ENCODE results near the gene ALOX5. TPM values are rescaled to one million over a fixed set of nuclear protein-coding genes. Genes with fewer than 3 reads are reported as not detected.
"Not testable (repeated sequence)": the region's sequence is repeated elsewhere in the genome, so short reads cannot be mapped to it uniquely, and the experiment has no call there.

The ALOX5 gene
- 22.8 TPM for total RNA-seq

DNA sequence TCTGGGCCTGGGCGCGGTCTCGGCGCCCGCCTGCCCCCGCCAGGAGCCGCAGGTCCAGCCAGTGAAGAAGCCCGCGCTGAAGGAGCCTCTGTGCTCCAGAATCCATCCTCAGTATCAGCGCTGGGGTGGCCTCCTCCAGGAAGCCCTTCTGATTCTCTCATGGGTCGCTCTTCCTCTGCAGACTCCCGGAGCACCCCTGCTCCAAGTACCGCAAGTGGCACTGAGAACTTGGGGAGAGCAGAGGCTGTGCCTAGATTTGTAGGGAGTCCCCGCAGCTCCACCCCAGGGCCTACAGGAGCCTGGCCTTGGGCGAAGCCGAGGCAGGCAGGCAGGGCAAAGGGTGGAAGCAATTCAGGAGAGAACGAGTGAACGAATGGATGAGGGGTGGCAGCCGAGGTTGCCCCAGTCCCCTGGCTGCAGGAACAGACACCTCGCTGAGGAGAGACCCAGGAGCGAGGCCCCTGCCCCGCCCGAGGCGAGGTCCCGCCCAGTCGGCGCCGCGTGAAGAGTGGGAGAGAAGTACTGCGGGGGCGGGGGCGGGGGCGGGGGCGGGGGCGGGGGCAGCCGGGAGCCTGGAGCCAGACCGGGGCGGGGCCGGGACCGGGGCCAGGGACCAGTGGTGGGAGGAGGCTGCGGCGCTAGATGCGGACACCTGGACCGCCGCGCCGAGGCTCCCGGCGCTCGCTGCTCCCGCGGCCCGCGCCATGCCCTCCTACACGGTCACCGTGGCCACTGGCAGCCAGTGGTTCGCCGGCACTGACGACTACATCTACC lies at the start of gene ALOX5:
Gene ALOX5 (plus strand): TSS at position 641 of the 774 bp plus-strand sequence. CDS start 64 bp downstream, at position 705.
- intact Hi-C loops (cut with DNase I), result no loop called here
- Histone ChIP-seq H3K27me3 (no peaks in the 10 kb centered on the region), H3K36me3 (no peaks in the 10 kb centered on the region), H3K4me1 (peaks cover 19% of the 10 kb centered on the region), H3K4me3 (peak within 1 kb of the TSS; percentile 38 to 42), H3K9me3 (no peaks in the 10 kb centered on the region), H3K27ac (peak within 1 kb of the TSS; percentile 1)
- DNase-seq (ENCODE audit: extremely low spot score in 2 of 2), result no peak
- peak in 1 of 2 donors; percentile 10 for TF ChIP-seq POLR2AphosphoS5 (IDR thresholded peaks at IDR 0.05; ENCODE audit: insufficient read depth in 1 of 2, low read depth in 1 of 2)
- TF ChIP-seq, protein P1, sequence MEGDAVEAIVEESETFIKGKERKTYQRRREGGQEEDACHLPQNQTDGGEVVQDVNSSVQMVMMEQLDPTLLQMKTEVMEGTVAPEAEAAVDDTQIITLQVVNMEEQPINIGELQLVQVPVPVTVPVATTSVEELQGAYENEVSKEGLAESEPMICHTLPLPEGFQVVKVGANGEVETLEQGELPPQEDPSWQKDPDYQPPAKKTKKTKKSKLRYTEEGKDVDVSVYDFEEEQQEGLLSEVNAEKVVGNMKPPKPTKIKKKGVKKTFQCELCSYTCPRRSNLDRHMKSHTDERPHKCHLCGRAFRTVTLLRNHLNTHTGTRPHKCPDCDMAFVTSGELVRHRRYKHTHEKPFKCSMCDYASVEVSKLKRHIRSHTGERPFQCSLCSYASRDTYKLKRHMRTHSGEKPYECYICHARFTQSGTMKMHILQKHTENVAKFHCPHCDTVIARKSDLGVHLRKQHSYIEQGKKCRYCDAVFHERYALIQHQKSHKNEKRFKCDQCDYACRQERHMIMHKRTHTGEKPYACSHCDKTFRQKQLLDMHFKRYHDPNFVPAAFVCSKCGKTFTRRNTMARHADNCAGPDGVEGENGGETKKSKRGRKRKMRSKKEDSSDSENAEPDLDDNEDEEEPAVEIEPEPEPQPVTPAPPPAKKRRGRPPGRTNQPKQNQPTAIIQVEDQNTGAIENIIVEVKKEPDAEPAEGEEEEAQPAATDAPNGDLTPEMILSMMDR (IDR thresholded peaks at IDR 0.05), result no peak

DNA sequence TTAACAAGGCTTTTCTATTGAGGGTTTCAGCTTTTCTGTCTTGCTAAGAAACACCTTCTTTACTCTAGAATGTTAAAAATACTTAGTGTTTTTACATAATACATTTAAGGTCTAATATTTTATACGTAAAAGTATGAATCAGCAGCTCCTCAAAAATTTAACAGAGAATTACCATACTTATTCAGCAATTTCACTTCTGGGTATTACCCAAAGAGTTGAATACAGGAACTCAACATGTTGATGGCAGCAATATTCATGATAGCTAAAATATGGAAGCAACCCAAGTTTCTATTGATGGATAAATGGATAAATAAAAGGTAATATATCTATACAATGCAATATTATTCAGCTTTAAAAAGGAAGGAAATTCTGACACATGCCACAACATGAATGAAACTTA lies 48.9 kb upstream of the ALOX5 start:
- H3K4me3 ChIP-seq, result no peak overlapping the region
- no peaks in the 10 kb centered on the region for H3K4me1 ChIP-seq

DNA sequence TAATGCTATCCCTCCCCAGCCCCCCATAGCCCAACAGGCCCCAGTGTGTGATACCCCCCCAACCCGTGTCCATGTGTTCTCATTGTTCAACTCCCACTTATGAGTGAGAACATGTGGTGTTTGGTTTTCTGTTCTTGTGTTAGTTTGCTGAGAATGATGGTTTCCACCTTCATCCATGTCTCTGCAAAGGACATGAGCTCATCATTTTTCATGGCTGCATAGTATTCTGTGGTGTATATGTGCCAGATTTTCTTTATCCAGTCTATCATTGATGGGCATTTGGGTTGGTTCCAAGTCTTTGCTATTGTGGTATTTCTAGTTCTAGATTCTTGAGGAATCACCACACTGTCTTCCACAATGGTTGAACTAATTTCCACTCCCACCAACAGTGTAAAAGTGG lies 47.2 kb upstream of the ALOX5 start:
- intact Hi-C loops (cut with DNase I); H3K9me3 ChIP-seq; H3K36me3 ChIP-seq; H3K4me1 ChIP-seq; H3K27ac ChIP-seq; H3K27me3 ChIP-seq; DNase-seq (ENCODE audit: extremely low spot score in 2 of 2); H3K4me3 ChIP-seq: not testable (repeated sequence)

More for the DNA sequence above, 48.9 kb upstream of the ALOX5 start:
- no peak for DNase-seq (ENCODE audit: extremely low spot score in 2 of 2)
- Histone ChIP-seq H3K27me3 (no peaks in the 10 kb centered on the region), H3K27ac (no peak overlapping the region), H3K36me3 (no peaks in the 10 kb centered on the region), H3K9me3 (no peaks in the 10 kb centered on the region)
- intact Hi-C loops (cut with DNase I), result no loop called here
- TF ChIP-seq, protein P1 (IDR thresholded peaks at IDR 0.05), result no peak
- TF ChIP-seq POLR2A (IDR thresholded peaks at IDR 0.05) (no peak), POLR2AphosphoS5 (IDR thresholded peaks at IDR 0.05; ENCODE audit: insufficient read depth in 1 of 2, low read depth in 1 of 2) (no peak)

DNA sequence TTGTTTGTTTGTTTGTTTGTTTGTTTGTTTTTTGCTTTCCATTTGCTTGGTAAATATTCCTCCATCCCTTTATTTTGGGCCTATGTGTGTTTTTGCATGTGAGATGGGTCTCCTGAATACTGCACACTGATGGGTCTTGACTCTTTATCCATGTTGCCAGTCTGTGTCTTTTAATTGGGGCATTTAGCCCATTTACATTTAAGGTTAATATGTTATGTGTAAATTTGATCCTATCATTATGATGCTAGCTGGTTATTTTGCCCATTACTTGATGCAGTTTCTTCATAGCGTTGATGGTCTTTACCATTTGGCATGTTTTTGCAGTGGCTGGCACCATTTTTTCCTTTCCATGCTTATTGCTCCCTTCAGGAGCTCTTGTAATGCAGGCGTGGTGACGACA lies 42.2 kb upstream of the ALOX5 start:
- H3K4me1 ChIP-seq; H3K9me3 ChIP-seq; H3K36me3 ChIP-seq; DNase-seq (ENCODE audit: extremely low spot score in 2 of 2); H3K27me3 ChIP-seq; H3K27ac ChIP-seq; H3K4me3 ChIP-seq; intact Hi-C loops (cut with DNase I): not testable (repeated sequence)

DNA sequence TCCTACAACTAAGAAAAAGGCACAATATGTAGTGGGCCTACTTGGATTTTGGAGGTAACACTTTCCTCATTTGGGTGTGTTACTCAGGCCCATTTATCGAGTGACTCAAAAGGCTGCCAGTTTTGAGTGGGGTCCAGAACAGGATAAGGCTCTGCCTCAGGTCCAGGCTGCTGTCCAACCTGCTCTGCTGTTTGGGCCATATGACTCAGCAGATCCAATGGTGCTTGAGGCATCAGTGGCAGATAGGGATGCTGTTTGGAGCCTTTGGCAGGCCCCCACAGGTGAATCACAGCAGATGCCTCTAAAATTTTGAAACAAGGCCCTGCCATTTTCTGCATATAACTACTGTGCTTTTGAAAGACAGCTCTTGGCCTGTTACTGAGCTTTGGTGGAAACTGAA lies 34.1 kb upstream of the ALOX5 start:
- Histone ChIP-seq H3K27me3 (no peaks in the 10 kb centered on the region), H3K27ac (no peak overlapping the region), H3K4me1 (no peaks in the 10 kb centered on the region), H3K9me3 (no peaks in the 10 kb centered on the region), H3K4me3 (no peak overlapping the region), H3K36me3 (no peaks in the 10 kb centered on the region)
- TF ChIP-seq POLR2A (IDR thresholded peaks at IDR 0.05), result no peak
- TF ChIP-seq, protein P1 (IDR thresholded peaks at IDR 0.05), result no peak
- TF ChIP-seq POLR2AphosphoS5 (IDR thresholded peaks at IDR 0.05; ENCODE audit: insufficient read depth in 1 of 2, low read depth in 1 of 2), result no peak
- DNase-seq (ENCODE audit: extremely low spot score in 2 of 2), result no peak
- intact Hi-C loops (cut with DNase I), result no loop called here

DNA sequence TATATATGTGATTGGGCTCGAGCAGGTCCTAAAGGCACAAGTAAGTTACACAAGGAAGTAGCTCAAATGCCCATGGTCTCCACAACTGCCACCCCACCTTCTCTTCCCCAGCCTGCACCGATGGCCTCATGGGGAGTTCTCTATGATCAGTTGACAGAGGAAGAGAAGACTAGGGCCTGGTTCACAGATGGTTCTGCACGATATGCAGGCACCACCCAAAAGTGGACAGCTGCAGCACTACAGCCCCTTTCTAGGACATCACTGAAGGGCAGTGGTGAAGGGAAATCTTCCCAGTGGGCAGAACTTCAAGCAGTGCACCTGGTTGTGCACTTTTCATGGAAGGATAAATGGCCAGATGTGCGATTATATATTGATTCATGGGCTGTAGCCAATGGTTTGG lies 33.6 kb upstream of the ALOX5 start:
- H3K4me1 ChIP-seq; H3K27ac ChIP-seq; DNase-seq (ENCODE audit: extremely low spot score in 2 of 2); H3K9me3 ChIP-seq; H3K36me3 ChIP-seq; intact Hi-C loops (cut with DNase I); H3K27me3 ChIP-seq; H3K4me3 ChIP-seq: not testable (repeated sequence)

DNA sequence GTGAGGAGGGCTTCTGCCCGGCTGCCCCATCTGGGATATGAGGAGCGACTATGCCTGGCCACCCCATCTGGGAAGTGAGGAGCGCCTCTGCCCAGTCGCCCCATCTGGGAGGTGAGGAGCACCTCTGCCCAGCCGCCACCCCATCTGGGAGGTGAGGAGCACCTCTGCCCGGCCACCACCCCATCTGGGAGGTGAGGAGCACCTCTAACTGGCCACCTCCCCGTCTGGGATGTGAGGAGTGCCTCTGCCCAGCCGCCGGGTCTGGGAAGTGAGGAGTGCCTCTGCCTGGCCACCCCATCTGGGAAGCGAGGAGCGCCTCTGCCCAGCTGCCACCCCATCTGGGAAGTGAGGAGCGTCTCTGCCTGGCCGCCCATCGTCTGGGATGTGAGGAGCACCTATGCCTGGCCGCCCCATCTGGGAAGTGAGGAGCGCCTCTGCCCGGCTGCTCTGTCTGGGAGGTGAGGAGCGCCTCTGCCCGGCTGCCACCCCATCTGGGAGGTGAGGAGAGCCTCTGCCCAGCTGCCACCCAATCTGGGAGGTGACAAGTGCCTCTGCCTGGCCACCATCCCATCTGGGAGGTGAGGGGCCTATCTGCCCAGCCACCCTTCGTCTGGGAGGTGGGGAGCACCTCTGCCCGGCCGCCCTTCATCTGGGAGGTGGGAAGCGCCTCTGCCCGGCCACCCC lies 27.2 kb upstream of the ALOX5 start:
- intact Hi-C loops (cut with DNase I); H3K9me3 ChIP-seq; H3K4me1 ChIP-seq; H3K27ac ChIP-seq; DNase-seq (ENCODE audit: extremely low spot score in 2 of 2); H3K36me3 ChIP-seq; H3K4me3 ChIP-seq; H3K27me3 ChIP-seq: not testable (repeated sequence)

DNA sequence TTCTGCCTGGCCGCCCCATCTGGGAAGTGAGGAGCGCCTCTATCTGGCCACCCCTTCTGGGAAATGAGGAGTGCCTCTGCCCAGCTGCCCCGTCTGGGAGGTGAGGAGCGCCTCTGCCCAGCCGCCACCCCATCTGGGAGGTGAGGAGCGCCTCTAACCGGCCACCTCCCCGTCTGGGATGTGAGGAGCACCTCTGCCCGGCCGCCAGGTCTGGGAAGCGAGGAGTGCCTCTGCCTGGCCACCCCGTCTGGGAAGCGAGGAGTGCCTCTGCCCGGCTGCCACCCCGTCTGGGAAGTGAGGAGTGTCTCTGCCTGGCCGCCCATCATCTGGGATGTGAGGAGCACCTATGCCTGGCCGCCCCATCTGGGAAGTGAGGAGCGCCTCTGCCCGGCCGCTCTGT lies 26.6 kb upstream of the ALOX5 start:
- H3K4me3 ChIP-seq; H3K27ac ChIP-seq; H3K36me3 ChIP-seq; H3K27me3 ChIP-seq; H3K9me3 ChIP-seq; intact Hi-C loops (cut with DNase I); H3K4me1 ChIP-seq; DNase-seq (ENCODE audit: extremely low spot score in 2 of 2): not testable (repeated sequence)

DNA sequence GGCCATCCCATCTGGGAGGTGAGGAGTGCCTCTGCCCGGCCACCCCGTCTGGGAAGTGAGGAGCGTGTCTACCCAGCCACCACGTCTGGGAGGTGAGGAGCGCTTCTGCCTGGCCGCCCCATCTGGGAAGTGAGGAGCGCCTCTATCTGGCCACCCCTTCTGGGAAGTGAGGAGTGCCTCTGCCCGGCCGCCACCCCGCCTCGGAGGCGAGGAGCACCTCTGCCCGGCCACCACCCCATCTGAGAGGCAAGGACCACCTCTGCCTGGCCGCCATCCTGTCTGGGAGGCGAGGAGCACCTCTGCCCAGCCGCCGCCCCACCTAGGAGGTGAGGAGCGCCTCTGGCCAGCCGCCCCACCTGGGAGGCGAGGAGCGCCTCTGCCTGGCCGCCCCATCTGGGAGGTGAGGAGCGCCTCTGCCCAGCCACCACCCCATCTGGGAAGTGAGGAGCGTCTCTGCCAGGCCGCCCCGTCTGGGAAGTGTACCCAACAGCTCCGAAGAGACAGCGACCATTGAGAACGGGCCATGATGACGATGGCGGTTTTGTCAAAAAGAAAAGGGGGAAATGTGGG lies 25.7 kb upstream of the ALOX5 start:
- DNase-seq (ENCODE audit: extremely low spot score in 2 of 2); H3K27me3 ChIP-seq; H3K27ac ChIP-seq; intact Hi-C loops (cut with DNase I); H3K9me3 ChIP-seq; H3K4me1 ChIP-seq; H3K36me3 ChIP-seq; H3K4me3 ChIP-seq: not testable (repeated sequence)
